Activated CD8-positive, alpha-beta memory T cell treated with anti-CD3 and anti-CD28 coated beads, Interleukin-2, amount 50 U/mL, for 24 hours (primary cell): ENCODE results near the gene ZNF521.

Experiments
- DNase-seq: peaks from one replicate; pipeline ENCODE4 v3.0.0-alpha.2; 2020; ENCODE audit errors: extremely low read depth

Gene ZNF521

DNA sequence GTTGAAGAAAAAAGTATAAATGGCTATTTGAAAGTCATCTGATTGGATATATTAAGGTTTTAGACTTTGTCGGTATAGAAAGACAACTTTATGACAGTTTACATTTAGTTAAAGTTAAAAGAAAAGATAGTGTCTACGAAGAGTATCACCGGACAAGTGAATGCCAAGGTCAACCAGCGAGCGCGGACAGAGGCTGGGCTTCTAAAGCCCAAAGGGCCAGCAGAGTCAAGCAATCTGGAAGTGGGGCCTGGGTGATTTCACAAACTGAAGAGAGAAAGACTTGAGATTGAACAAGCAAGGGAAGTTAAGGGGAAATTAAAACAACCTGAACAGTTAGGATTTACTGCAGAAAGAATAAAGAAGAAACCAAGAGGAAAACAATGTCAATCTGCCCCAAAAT, 16.3 kb downstream of the ZNF521 start:
- DNase-seq, result no peak

DNA sequence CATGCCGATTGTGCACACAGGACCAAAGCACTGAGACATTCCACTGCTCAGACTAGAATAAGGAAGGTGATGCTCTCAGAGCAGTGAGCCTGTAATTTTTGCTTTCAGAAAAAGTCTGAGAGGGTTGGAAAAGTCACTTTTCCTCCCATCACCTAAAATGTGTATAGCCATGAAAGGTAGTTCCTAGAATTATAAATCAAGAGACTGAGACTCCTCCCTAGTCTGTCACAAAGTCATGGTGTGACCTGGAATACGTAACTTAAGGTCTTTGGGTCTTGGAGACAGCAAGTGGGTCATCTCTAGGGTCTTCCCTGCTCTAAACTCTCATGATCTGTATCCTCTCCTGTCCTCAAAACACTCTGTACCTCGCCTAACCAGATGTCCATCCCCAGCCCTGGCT, 16.9 kb downstream of the ZNF521 start:
- no peak for DNase-seq

DNA sequence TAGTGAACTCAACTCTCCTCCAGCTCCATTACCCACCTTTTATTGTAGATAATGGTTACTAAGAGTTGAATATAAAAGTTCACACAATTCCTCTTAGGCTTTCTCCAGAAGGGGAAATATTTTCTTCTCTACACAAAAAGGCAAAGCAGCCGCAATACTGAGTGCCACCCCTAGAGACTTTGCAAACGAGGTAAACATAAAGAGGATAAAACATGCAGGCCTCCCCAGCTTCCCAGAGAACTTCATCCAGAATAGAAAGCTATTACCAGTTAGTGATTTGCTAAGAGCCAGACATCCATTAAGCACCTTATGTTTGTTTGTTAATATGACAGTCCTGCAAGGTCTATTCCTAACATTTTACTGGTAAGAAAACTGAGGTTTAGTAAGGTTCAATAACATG, 17.4 kb downstream of the ZNF521 start:
- DNase-seq, result no peak

DNA sequence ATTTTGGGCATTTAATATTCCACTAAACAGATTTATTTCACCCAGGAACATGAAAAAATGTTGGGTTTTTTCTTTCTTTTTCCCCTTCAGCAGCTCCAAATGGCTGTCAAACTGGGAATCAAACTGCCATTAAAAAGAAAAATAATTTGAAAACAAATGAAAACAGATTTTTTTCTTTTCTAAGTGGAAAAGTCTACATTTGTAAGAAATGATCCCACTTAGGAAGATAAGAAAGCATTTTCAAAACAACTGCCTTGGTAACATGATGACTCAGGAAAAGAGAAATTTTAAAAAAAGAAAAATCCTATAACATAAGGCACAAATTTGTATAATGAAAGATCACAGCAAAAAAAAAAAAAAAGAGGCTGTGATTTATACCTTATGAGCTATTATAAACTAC, 20.0 kb downstream of the ZNF521 start:
- no peak for DNase-seq

DNA sequence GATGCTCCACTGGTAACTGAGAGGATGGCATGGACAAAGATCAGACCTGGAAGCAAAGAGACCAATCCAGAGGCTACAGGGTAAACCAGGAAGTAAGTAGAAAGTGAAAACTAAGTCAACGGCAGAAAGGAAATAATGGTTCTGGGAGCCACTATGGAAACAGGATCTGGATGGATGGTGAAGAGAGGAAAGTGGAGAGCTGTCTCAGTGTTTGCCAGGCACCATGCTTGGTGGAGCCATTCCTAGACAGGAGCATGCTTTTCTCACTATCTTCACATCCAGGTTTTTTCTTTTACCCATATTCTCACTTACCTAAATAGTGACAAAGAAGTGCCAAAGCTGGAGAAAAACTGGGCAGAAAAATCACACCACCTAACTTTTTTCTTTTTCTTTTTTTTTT, 22.2 kb downstream of the ZNF521 start:
- DNase-seq, result no peak

DNA sequence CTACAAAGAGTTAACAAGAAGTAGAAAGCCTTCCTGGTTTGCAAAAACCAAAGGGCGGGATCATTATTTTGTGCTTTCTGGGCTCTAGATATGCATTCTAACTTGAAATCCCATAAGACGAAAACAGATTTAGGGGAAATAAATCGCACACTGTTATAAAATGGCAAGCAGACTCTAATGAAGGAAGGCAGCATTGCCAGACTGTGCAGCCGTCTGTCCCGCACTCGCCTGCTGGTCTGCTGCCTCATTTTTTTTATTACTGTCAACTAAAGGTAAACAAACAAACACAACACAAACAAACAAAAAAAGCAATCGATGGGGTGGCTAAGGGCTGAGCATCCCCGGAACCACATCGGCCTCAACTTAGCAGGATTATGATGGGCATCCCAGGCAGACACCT, 24.4 kb downstream of the ZNF521 start:
- DNase-seq, result no peak

DNA sequence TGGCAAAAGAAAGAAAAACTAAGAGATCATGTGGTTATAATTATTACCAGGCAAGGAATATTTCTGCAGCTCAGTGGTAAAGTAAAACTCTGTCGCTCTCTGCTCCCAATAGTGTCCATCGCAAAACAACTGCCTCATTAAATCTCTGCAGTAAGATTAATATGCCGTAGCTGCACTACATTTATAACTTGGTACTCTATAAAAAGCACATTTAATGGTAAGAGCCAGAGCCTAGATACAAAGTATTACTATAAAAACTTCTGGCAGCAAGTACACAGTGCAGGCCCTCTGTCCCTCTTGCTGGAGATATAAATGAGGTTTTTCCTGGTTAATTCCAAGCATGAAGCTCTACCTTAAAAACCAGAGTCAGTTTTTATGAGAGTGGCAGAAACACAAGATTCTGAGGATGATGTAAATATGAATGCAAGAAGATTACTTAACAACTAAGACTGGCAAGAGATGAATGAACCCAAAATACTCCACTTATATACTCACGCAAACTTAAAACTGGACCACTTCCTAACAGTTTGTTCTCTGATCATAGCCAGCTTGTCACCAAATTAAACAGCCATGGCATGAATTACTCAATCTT, 25.5 kb downstream of the ZNF521 start:
- no peak for DNase-seq

DNA sequence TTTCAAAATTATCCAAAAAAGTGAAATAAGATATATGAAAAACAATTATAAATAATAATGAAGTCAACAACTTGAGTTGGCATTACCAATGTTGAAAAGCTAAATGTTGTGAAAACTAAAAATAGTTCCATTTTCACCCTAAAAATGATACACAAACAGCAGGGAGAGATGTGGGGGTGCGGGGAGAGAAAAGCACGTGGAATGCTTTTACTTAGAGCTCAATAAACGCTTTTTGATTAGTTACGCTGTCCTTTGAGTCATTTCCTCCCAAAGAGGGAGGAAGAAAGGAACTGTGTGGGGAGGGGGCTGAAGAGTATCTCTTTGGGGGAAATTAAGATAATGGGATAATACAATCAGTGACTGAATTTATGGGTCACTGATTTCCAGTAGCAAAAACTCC, 29.2 kb downstream of the ZNF521 start:
- DNase-seq, result no peak

DNA sequence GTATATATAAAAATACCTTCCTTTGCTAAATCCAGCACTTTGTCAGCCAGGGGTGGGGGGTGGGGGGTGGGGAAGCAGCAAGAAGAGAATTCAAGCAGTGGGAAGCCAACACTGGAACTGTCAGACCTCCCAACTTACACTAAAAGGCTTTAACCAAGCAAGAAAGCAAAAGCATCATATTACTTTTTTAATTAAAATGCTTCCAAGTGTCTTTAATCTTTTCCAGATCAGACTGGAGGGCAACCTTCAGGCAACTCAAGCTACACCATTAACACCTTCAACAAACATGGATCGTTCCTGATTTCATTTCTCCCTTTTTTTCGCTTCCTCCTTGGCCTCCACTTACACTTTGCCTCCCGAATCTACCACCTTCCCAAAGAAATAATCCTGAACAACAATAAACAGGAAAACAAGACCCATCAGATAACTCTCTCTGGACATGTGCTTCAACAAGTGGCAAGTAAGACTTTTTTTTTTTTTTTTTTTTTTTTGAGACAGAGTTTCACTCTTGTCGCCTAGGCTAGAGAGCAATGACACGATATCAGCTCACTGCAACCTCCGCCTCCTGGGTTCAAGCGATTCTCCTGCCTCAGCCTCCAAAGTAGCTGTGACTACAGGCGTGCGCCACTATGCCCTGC, 35.5 kb downstream of the ZNF521 start:
- DNase-seq, result no peak

DNA sequence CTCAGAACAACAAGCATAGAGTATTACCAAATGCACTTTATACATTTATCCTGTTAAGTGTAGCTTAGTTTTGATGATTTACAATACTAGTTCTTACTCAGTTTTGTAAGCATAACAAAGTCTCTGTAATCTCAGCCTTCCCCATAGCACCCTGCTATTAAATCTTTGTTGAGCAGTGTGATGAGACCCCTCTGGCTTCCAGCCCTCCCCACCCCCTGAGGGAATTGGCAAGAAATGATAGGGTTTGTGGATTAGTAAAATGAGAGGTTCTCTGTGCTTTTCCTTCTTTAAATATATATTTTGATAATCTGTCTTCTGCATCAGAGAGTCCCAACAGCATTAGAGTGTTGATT, 37.2 kb downstream of the ZNF521 start:
- no peak for DNase-seq

DNA sequence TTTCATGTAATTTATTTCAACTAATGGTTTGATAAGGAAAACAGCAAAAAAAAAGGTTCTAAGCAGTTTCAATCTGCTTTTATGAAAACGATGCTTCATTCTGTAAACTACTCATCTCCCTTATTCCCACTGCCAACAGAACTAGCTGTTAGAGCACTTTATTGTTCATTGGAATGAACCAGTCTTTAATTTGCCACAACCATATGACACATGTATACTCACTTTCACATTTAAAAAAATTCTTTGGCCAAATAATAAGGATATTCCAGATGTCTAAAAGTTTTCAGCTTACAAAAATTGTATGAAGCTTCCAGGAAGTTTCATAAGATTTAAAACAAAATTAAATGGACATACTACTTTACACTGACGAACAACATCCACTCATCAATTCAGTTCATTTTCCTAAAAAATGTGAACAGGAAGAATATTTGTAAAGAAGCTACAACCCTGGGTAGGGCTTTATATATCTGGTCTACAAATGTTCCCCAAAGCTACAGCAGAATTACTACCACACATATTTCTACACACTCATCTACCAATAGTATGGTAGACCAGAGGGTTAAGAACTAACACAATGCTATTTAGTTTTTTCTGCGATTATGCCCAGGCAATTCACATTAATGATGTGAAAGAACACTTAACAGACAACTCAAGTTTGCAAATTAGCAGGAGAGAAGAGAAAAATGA, 37.7 kb downstream of the ZNF521 start:
- DNase-seq, result no peak

DNA sequence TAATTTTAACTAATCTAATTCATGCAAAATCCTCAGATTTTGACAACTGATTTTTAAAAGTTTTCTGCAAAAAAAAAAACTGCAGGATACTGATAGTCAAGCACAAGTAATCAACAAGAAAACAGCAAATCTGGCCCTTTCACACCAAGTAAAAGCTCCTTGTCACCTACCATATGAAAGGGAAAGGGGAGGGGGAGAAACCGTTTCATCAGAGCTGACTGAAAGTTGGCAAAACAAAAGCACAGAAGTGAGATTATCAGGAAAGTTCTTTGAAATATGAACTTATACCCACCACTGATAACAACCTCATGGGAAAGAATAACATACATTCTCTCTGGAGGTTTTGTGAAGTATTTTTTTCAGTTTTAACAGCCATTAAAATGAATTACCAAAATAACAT, 38.7 kb downstream of the ZNF521 start:
- no peak for DNase-seq

DNA sequence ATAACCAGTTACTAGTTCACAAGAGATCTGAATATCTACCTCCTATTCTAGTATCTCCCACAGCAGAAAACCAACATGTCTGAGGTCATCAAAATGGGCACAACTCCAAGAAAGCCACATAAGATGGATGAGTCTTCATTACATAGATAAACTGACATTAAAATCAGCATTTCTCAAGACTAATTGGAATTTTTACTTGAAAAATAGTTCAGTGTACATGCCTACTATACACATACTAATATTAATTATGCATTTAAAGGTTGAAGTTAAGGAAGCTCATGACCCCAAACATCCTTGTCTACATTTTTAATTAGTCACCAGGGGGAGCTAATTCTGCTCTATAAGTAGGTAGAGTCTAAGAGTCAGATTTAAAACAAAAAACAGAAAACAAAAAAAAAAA, 41.9 kb downstream of the ZNF521 start:
- DNase-seq, result no peak

DNA sequence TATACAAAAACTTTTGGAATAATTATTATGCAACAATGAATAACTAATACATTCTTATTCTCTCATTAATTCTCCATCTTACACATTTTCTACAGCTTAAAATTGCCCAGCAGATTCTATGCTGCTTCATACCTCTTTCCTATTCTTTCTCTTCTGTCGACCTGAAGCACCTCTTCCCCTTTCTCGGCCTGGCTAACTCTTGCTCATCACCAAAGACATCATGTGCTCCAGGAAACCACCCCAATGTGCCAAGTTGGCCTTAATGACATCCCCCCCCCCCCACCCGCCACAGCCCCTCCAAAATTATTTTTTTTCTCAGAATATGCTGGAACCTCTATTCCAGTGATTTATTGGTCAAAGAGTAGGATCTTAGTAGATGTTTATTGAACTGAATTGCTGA, 43.6 kb downstream of the ZNF521 start:
- DNase-seq, result no peak

DNA sequence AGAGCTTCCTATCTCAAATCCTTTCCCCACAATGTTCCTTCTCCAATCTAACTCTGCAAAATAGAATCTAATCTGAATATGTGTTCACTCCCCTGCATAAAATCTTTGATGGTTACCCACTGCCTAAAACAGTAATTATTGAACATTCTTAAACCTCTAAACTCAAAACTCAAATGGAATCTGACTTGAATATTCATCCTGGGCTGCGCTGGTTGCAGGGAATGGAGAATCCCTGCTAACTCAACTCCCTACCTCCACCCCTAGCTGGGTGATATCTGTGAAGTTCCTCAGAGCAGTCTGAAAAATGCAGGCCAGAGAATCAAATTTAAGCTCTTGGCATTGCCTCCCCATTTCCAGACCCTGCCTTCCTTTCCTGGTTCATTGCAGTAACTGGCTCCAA, 44.8 kb downstream of the ZNF521 start:
- no peak for DNase-seq

DNA sequence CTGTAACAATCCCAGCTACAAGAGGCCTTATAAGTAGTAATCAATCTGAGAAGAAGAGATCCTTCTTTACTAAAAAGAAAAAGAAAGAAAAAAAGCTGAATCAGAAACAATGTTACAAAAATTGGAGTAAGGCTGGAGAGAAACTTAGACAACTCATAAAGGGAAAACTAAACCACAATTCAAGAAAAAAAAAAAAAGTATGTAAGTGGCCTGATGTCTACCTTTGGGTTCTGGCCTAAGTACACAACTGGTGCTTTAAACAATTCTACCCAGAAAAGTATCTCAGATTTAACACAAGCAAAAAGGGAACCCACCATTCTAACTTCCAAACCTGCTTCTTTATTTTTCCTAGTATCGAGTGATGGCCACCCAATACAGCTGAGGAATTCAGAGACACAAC, 45.3 kb downstream of the ZNF521 start:
- no peak for DNase-seq

DNA sequence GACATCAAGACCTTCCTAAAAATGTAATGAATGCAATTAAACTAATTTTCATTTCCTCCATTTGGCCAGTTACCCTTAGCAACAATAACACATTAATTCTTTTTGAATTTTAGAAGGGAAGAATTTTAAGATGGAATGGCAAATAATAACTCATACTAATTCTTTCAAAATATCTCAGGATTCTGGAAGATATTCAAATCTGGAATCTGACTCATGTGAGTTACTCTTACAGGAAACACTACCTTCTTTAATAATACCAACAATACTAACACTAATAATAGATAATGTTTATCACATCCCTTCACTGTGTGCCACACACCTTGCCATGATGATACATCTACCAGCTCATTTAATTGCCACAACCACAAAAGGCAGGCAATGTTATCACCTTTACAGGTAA, 46.4 kb downstream of the ZNF521 start:
- no peak for DNase-seq

DNA sequence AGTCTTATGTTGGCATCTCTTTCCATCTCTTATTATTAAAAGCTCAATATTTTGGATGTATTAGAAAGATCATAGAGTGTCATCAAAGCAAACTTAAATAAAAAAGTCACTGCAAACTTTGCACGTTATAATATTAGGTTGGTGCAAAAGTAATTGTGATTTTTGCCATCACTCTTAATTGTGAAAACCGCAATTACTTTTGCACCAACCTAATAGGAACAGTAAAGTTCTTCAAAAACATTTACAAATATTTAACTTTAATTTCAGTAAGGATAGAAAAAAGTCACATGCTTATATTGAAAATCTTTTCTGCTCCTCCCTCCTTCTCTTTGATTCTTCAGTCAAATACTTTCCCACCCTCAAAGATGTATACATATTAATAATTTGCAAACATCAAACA, 51.5 kb downstream of the ZNF521 start:
- DNase-seq, result no peak

DNA sequence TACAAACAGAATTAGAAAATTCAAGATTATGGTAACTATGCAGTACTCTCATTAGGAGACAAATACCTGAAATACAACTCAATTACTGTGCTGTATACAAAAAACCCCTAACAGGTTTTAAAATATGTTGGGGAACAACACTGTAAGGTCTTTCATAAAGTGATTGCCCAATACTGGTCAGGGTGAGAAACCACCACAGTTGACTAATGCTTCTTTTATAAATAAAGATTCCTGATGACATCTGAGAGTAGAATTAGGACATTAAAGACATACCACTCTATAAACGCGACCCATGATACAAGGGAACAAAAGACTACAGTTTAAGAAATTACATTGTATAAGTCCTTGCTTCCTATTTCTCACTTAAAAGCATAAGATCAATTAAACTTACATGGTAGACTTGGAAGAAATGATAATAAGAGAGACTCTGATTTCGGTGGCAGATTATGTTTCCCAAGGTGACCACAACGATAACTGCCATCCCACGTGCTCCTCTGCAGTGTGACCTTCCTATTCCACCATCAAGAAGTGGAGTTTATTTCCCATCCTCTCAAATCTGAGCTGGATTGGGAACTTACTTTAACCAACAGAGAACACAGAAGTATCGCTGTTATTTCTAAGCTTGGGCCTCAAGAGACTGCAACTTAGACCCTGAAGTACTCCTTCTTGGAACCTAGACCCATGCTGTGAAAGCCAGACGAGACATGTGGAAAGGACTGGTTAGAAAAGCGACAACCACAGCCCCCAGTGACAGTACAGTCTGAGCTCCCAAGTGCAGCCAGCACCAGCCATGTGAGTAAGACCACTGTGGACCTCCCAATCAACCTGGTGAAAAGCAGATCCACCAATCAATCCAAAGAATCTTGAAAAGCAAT, 52.3 kb downstream of the ZNF521 start:
- no peak for DNase-seq

DNA sequence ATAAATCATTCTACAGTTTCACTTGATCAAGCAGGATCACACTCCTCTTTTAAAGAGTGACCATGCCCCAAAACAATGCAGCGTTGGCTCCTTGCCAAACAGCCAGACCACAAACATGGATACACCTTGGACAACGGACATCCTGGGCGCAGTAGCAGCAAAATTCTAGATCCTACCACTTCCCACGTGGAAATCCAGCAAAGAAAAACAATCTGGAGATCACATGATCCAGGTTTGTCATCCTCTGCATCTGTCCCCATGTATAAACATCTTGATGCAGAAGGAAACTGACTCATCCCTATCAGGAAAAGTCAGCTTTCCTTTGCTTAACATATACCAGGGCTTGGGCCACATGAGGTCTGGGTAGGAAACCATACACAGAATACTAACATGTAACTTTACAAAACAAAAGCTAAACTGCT, 53.1 kb downstream of the ZNF521 start:
- DNase-seq, result no peak

DNA sequence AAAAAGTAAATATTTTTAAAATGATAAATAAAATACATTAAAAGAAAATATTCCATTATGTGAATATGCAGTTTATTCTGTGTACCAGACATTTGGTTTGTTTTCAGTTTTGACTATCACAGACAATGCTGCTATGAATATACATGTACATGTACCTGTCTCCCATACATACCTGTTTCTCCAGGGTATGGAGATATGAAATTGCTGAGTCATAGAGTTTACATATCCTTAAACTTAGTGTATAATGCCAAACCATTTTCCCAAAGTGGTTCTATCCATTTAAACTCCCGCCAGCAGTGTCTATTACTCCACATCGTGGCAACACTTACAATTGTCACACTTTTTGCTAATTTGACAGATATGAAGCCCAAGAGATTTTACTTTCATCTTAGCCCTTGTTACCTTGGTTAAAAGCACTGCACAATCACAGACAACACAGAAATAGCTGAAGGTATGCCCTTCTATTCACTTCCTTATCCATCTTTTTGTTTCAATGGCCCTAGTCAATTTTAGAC, 56.3 kb downstream of the ZNF521 start:
- no peak for DNase-seq

DNA sequence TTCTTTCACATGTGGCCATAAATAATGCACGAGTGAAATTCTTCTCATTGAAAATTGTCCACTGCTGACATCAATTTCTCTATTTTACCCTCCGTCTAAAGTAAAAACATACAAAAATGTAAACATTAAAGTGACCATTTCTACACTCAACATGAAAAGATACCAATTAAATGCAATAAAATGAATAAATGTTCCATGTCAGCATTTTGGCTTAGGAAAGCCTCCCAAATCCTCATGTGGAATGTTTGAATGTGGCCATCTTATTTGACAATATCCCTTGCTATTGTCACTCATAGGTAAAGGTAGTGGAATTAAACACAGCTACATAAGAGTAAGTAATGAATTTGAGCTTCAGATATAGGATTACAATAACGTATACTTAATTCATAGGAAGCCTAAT, 60.8 kb downstream of the ZNF521 start:
- no peak for DNase-seq
